AG08395 (cell line): ENCODE data around the gene SMAGP.
A peak's percentile ranks its signal among the peaks of the same experiment; 100 is the strongest.
"Not testable (repeated sequence)": the region's sequence is repeated elsewhere in the genome, so short reads cannot be mapped to it uniquely, and the experiment has no call there.

Experiments used
- DNase-seq: peaks from one replicate; pipeline ENCODE4 v3.0.0; 2012; ENCODE audit warnings: mixed read lengths, low spot score

Gene SMAGP

GRCh38 chr12:51264297-51264696 is 5.9 kb downstream of the SMAGP start:
- no peak for DNase-seq

DNA sequence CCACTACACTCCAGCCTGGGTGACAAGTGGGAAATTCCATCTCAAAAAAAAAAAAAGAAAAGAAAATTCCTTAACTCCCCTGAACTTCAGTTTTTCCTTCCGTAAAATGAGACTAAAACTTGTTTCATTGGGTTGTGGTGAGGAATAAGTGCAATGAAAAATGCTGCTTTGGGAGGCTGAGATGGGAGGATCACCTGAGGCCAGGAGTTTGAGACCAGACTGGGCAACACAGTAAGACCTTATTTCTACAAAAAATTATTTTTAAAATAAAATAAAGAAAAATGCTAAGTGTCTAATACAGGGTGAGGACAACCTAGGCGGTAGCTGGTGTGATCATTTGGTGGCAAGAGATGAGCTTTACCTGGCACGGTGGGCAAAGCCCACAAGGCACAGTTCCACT is 6.9 kb downstream of the SMAGP start:
- DNase-seq, result no peak

GRCh38 chr12:51262758-51263177 is 7.4 kb downstream of the SMAGP start:
- peak; percentile 42 for DNase-seq

DNA sequence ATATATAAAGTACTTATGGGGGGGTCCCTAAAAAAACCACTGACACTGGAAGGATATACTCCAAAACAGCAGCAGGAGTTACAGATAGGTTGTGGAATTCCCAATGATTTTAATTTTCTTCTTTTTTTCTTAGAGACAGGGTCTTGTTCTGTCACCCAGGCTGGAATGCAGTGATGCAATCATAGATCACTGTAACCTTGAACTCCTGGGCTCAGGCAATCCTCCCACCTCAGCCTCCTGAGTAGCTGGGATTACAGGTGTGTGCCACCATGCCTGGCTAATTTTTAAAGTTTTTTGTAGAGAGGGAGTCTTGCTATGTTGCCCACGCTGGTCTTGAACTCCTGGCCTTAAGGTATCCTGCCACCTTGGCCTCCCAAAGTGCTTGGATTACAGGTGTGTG is 10.6 kb downstream of the SMAGP start:
- DNase-seq, result not testable (repeated sequence)

DNA sequence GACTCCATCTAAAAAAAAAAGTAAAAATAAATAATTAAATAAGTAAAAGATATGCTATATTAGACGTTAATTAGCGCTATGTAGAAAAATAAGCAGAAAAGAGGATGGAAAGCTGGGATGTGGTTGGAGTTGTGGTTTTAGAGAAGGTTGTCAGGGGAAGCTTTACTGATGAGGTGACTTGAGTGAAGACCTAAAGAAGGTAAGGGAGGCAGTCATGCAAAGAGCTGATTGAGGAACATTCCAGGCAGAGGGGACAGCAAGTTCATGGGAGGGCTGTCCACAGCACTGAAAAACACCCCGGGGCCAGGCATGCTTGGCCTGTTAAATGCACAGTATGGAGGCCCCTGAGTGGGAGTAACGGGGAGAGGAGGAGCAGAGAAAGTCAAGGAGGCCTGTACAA is 15.7 kb downstream of the SMAGP start:
- no peak for DNase-seq

DNA sequence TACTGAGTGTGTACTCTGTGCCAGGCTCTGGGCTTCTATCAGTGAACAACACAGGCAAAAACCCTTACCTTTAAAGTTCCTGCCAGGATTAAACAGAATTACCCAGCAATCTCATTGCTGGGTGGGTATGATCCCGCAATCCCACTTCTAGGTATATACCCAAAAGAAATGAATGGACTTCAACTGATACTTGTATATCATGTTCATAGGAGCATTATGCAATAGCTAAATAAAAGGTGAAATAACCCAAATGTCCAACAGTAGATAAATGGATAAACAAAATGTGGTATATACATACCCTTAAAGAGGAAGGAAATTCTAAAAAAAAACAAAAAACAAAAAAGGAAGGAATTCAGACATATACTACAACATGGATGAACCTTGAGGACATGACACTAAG is 16.9 kb downstream of the SMAGP start:
- no peak for DNase-seq

- no peak for DNase-seq
These were observed 22.6 kb downstream of the SMAGP start for GRCh38 chr12:51247523-51248206.

DNA sequence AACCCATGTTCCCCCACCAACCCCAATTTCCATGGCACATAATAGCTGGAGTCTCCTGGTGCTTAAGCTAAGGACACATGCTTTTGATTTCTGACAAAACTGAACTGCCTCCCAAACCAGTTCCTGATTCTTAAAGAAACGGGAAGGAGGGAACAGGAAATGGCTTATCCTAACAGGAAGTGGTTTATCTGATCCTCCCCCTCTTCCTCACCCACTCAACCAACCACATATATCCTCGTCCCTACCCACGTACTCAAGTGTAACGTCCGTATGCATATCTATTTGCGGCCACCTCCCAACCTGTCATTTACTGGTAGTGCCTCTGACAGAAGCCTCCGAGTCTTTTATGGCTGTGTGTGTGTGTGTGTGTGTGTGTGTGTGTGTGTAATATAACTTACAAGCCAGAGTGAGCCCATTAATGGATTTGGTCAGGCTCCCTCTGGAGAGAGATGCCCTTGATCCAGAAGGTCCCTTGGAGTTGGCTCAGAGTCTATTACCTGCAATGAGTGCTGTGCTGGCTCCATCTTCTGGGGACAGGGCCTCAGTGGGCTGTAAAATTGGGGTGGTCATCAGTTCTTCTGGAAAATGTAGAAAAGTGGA is 23.9 kb downstream of the SMAGP start:
- DNase-seq, result no peak

GRCh38 chr12:51245476-51246253 is 24.6 kb downstream of the SMAGP start:
- DNase-seq, result no peak

- no peak for DNase-seq
These were observed 25.9 kb downstream of the SMAGP start for GRCh38 chr12:51244269-51244668.

DNA sequence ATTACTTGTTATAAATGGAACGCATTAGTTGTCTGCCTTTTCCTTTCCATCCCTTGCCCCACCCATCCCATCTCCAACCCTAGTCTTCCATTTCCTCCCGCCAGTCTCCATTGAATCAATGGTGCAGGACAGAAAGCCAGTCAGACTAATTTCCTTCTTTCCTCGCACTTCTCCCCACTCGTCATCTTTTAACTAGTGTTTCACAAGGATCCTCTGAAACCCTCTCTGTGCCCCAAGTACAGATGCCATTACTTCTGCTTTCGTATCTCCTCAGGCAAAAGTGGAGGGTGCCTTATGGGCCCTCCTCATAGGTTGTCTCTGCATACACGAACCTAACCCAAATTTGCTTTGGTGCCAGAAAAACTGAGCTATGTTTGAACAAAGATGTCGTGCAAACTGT is 27.3 kb downstream of the SMAGP start:
- DNase-seq, result no peak

DNA sequence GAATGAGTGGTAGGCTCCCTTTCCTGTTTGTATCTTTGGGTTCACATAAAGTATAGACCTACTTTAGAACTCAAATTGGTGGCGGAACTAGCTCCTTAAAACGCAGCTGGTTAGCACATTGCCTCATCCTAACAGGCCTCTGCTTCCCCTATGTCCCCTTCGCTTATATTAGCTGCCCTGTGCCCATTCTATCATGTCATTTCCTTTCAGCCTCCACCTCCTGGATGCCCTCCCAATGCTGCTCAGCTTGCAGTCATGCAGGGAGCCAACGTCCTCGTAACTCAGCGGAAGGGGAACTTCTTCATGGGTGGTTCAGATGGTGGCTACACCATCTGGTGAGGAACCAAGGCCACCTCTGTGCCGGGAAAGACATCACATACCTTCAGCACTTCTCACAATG is 28.1 kb downstream of the SMAGP start:
- DNase-seq, result no peak

- no peak for DNase-seq
These were observed 29.2 kb downstream of the SMAGP start for GRCh38 chr12:51240971-51241370.

DNA sequence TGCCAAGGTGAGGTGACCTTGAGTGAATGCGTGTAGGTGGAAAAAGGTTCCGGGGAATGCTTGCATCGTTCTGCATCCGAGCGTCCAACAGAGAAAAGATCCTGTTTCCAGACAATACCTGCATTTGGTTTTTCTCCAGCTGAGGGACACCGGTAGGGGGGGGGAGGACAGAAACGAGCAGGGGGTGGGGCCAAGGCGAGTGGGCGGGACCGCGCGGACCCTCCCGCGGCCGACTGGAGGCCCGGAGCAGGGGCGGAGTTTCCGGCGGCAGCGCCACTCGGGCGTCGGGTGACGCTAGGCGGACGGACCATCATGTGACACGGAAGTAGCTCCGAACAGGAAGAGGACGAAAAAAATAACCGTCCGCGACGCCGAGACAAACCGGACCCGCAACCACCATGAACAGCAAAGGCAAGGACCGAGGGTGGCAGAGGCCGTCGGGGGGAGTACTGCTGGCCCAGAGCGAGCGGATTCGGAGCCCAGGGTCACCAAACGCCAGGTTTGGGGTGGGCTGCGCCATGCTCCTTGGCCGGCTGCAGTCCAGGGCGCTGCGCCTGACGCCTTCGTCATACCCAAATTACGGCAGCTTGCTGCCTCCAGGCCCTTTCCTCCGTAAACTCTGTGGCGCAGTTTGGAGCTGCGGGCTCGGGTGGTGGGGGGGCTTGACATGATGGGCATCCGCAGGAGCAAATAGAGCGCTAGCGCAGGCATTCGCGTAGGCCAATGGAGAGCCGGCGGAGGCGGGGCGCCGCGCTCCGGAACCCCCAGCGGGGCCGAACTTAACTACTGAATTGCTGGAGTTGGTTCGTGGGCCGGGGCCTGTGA is 31.5 kb downstream of the SMAGP start, which contains the start of gene DAZAP2:
Gene DAZAP2 (plus strand): TSS at position 317 of the 825 bp plus-strand sequence. CDS start 82 bp downstream, at position 399.
- DNase-seq, result peak; percentile 98

DNA sequence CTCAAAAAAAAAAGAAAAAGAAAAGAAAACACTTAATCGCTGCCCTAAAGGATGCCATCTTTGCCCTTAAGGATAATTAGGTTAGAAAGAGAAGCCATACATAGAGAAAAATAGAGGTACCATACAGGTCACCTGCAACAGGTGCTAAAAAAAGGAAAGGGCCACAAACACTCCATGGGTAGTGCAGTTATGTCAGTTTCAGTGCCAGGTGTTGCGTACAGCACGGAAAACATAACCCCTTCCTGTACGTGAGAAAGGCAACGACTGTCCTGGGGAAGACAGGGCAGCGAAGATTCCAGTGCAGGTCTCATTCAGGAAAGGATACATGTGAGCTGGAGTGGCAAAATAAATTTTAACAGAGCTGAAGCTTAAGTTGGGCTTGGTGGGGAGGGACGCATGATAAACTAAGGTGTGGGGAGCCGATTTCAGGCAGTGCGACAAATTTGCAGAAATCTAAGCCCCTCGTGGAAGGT is 32.1 kb downstream of the SMAGP start:
- DNase-seq, result no peak

- no peak for DNase-seq
These were observed 35.7 kb downstream of the SMAGP start for GRCh38 chr12:51234530-51234929.

GRCh38 chr12:51232642-51233041 is 37.6 kb downstream of the SMAGP start:
- no peak for DNase-seq

DNA sequence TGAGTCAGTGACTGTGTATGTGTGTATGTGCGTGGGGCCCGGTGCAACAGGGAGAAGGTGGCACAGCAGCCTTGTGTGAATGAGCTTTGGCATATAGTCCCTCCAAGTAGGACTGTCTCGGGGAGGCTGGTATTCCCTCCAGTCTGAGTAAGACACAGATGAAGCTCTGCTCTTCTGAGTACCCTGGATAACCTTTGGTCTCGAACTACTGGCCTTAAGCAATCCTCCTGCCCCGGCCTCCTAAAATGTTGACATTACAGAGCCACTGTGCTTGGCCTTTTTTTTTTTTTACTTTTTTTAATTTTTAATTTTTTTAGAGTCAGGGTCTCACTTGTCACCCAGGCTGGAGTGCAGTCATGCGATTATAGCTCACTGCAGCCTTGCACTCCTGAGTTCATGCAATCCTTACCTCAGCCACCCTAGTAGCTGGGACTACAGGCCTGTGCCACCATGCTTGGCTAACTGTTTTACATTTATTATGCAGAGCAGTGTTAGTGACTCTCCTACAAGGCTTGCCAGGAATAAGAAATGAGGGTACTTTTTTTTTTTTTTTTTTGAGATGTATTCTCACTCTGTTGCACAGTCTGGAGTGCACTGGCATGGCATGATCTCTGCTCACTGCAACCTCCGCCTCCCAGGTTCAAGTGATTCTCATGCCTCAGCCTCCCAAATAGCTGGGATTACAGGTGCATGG is 41.0 kb downstream of the SMAGP start:
- no peak for DNase-seq

- DNase-seq, result no peak
These were observed 42.3 kb downstream of the SMAGP start for GRCh38 chr12:51227962-51228361.

GRCh38 chr12:51227112-51227511 is 43.1 kb downstream of the SMAGP start:
- DNase-seq, result not testable (repeated sequence)

DNA sequence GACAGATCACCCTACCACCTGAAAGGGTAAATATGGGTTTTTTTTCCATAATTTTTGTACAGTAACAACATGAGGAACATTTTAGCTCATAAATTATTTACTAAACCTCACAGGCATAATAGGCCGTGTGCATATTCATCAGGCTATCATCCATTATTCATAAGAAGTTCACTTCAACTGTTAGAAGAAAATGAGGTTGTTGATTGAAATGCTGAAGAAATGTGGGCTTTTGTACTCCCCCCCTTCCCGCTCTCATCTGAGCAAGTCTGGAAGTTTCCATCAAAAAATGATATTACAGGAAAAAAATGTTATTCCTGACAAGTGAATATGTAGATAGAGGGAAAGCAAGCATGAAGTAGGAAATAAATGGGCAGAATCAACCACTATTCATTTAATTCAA is 44.4 kb downstream of the SMAGP start:
- DNase-seq, result no peak
